ENCODE results near the gene PLPP1.

- no peak for TF ChIP-seq CTCF (IDR thresholded peaks at IDR 0.05 in 2 of 3, conservative IDR thresholded peaks at IDR 0.05 in 1 of 3; ENCODE audit: borderline replicate concordance in 1 of 3, insufficient read depth in 1 of 3, low read depth in 2 of 3, low read length in 2 of 3)
- TF ChIP-seq CEBPB (IDR thresholded peaks at IDR 0.05; ENCODE audit: low read depth), result no peak
- TF ChIP-seq EZH2phosphoT487 (IDR thresholded peaks at IDR 0.05; ENCODE audit: borderline replicate concordance), result no peak
- TF ChIP-seq POLR2A (IDR thresholded peaks at IDR 0.05; ENCODE audit: borderline replicate concordance, extremely low read depth, insufficient read depth, insufficient read length), result no peak
- TF ChIP-seq SP1 (IDR thresholded peaks at IDR 0.05; ENCODE audit: low read depth), result no peak
- TF ChIP-seq EZH2 (IDR thresholded peaks at IDR 0.05), result no peak
- no peak for TF ChIP-seq POLR2AphosphoS5 (IDR thresholded peaks at IDR 0.05; ENCODE audit: low read depth, low read length)
- TF ChIP-seq JUND (IDR thresholded peaks at IDR 0.05), result no peak
- TF ChIP-seq MAX (IDR thresholded peaks at IDR 0.05), result no peak
- TF ChIP-seq SIN3A (IDR thresholded peaks at IDR 0.05; ENCODE audit: low read depth), result no peak
These were observed 44.0 kb upstream of the PLPP1 start for GRCh38 chr5:55578771-55579170.

Measured in HCT116 (cell line).